H1 (cell line): ENCODE measurements around the gene DDX51. TPM values are rescaled to one million over a fixed set of nuclear protein-coding genes. Genes with fewer than 3 reads are reported as not detected.

Source experiments
- CTCF ChIA-PET: fragments of 300-600 bp; sonication (Branson Sonifier 250); formaldehyde crosslinking; loops from one replicate; lab custom pipeline; 2021; ENCODE audit not compliant: partially characterized antibody; lab: Charles Lee
- POLR2A ChIA-PET: fragments of 300-600 bp; sonication (Branson Sonifier 250); formaldehyde crosslinking; loops from one replicate; lab custom pipeline; 2021; ENCODE audit warnings: inconsistent platforms; ENCODE audit not compliant: partially characterized antibody; lab: Charles Lee
- DNase-seq, 2 experiments: peaks; one replicate each; pipeline versions ENCODE4 v3.0.0 to v3.0.0-alpha.2; 2010 to 2022; ENCODE audit warnings: low spot score in 2 of 2, low read depth in 1 of 2, mixed read lengths in 1 of 2
- FAIRE-seq: peaks from 2 replicates; lab custom pipeline; 2011; peaks lifted over from hg19 to GRCh38; lab: Jason Lieb, UNC
- H2AFZ ChIP-seq: 2 replicates; pipeline ENCODE4 v1.8.1; 2012; ENCODE audit warnings: low read length, inconsistent platforms
- H2AK5ac ChIP-seq: 2 replicates; pipeline ENCODE4 v1.6.1; 2013; ENCODE audit warnings: low read depth, low read length
- H2BK120ac ChIP-seq: replicated peaks from 2 replicates; pipeline ENCODE3; 2013; ENCODE audit warnings: low read depth, low read length, inconsistent platforms
- H2BK12ac ChIP-seq: 2 replicates; pipeline ENCODE4 v1.6.1; 2013; ENCODE audit warnings: low read depth, low read length
- H2BK15ac ChIP-seq: 2 replicates; pipeline ENCODE4 v1.6.1; 2013; ENCODE audit warnings: low read length
- H2BK20ac ChIP-seq: 2 replicates; pipeline ENCODE4 v1.6.1; 2013; ENCODE audit warnings: low read length
- H2BK5ac ChIP-seq: 2 replicates; pipeline ENCODE4 v1.6.1; 2013; ENCODE audit warnings: low read depth, low read length
- H3K14ac ChIP-seq: 2 replicates; pipeline ENCODE4 v1.6.1; 2013; ENCODE audit warnings: inconsistent platforms; ENCODE audit not compliant: insufficient read length
- H3K18ac ChIP-seq: 2 replicates; pipeline ENCODE4 v1.6.1; 2013; ENCODE audit warnings: low read length; ENCODE audit errors: extremely low read depth
- H3K23ac ChIP-seq: 2 replicates; pipeline ENCODE4 v1.6.1; 2013; ENCODE audit warnings: inconsistent platforms; ENCODE audit not compliant: insufficient read length
- H3K23me2 ChIP-seq: 2 replicates; pipeline ENCODE4 v1.6.1; 2013; ENCODE audit warnings: low read depth, low read length
- H3K27ac ChIP-seq: 2 replicates; pipeline ENCODE4 v1.6.1; 2011; ENCODE audit warnings: low read depth, low read length, inconsistent platforms
- H3K27me3 ChIP-seq, 4 experiments: replicated peaks in 1 of 4; 1 replicate in 1 of 4; 2 replicates in 3 of 4; pipeline versions ENCODE4 v1.6.1 to v1.8.1; 2011 to 2013; ENCODE audit warnings: low read length in 3 of 4, mild to moderate bottlenecking in 3 of 4, inconsistent platforms in 2 of 4, mixed read lengths in 2 of 4, moderate library complexity in 1 of 4; ENCODE audit not compliant: control insufficient read depth in 3 of 4, insufficient read depth in 3 of 4; ENCODE audit errors: extremely low read depth in 1 of 4
- H3K36me3 ChIP-seq, 4 experiments: 2 replicates each; pipeline versions ENCODE4 v1.6.1 to v1.8.1; 2011 to 2013; ENCODE audit warnings: mild to moderate bottlenecking in 4 of 4, low read length in 3 of 4, moderate library complexity in 2 of 4, control low read depth in 1 of 4, inconsistent platforms in 1 of 4; ENCODE audit not compliant: insufficient read depth in 4 of 4, control insufficient read depth in 2 of 4
- H3K4ac ChIP-seq: replicated peaks from 2 replicates; pipeline ENCODE3; 2013; ENCODE audit warnings: low read length, low read depth, mixed read lengths, inconsistent platforms; ENCODE audit not compliant: insufficient read length
- H3K4me1 ChIP-seq, 4 experiments: replicated peaks in 1 of 4; 1 replicate in 1 of 4; 2 replicates in 3 of 4; pipeline versions ENCODE4 v1.6.1 to v1.8.1; 2011 to 2013; ENCODE audit warnings: low read length in 3 of 4, inconsistent platforms in 2 of 4, mixed read lengths in 1 of 4; ENCODE audit not compliant: insufficient read depth in 4 of 4, control insufficient read depth in 3 of 4
- H3K4me2 ChIP-seq, 2 experiments: 2 replicates each; pipeline versions ENCODE4 v1.6.1 to v1.8.1; 2011 to 2013; ENCODE audit warnings: low read depth in 2 of 2, low read length in 2 of 2, control low read depth in 1 of 2, inconsistent platforms in 1 of 2, mild to moderate bottlenecking in 1 of 2; ENCODE audit not compliant: insufficient read depth in 1 of 2
- H3K4me3 ChIP-seq, 4 experiments: fragments of 200-600, 300-600 bp in 1 of 4; sonication (generic), shearing (Covaris generic), sonication (Bioruptor Twin) in 1 of 4; 2 replicates each; pipeline versions ENCODE4 v1.5.1 to v1.8.1; 2011 to 2016; ENCODE audit warnings: low read length in 4 of 4, low read depth in 3 of 4, control low read depth in 2 of 4, inconsistent platforms in 2 of 4, mild to moderate bottlenecking in 2 of 4, mixed read lengths in 1 of 4, moderate library complexity in 1 of 4; ENCODE audit not compliant: insufficient read depth in 2 of 4; ENCODE audit errors: extremely low read depth in 1 of 4
- H3K56ac ChIP-seq: replicated peaks from 2 replicates; pipeline ENCODE3; 2013; ENCODE audit warnings: low read depth, mild to moderate bottlenecking, mixed read lengths, low read length, inconsistent platforms; ENCODE audit not compliant: insufficient read length
- H3K79me1 ChIP-seq: 2 replicates; pipeline ENCODE4 v1.6.1; 2013; ENCODE audit warnings: low read depth, low read length, control low read depth
- H3K79me2 ChIP-seq, 2 experiments: 2 replicates each; pipeline versions ENCODE4 v1.6.1 to v1.8.1; 2012 to 2013; ENCODE audit warnings: low read length in 2 of 2, mild to moderate bottlenecking in 2 of 2, inconsistent platforms in 1 of 2; ENCODE audit not compliant: insufficient read depth in 2 of 2, control insufficient read depth in 1 of 2
- H3K9ac ChIP-seq, 4 experiments: replicated peaks in 1 of 4; 1 replicate in 1 of 4; 2 replicates in 3 of 4; pipeline versions ENCODE4 v1.6.1 to v1.8.1; 2011 to 2013; ENCODE audit warnings: low read depth in 3 of 4, low read length in 3 of 4, control low read depth in 2 of 4, mild to moderate bottlenecking in 2 of 4, moderate library complexity in 2 of 4, inconsistent platforms in 1 of 4; ENCODE audit errors: extremely low read depth in 1 of 4
- H3K9me3 ChIP-seq, 2 experiments: 2 replicates each; pipeline versions ENCODE4 v1.6.1 to v1.8.1; 2012 to 2013; ENCODE audit warnings: mild to moderate bottlenecking in 2 of 2, moderate library complexity in 2 of 2, control low read depth in 1 of 2, inconsistent platforms in 1 of 2, low read depth in 1 of 2, low read length in 1 of 2, mixed read lengths in 1 of 2; ENCODE audit not compliant: insufficient read depth in 2 of 2
- H4K20me1 ChIP-seq, 2 experiments: replicated peaks in 1 of 2; 2 replicates each; pipeline versions ENCODE3 to v1.8.1; 2011 to 2013; ENCODE audit warnings: inconsistent platforms in 2 of 2, low read length in 2 of 2, mild to moderate bottlenecking in 1 of 2; ENCODE audit not compliant: insufficient read depth in 2 of 2, control insufficient read depth in 1 of 2
- H4K5ac ChIP-seq: 2 replicates; pipeline ENCODE4 v1.6.1; 2013; ENCODE audit warnings: low read length, low read depth, mixed read lengths, inconsistent platforms; ENCODE audit not compliant: insufficient read length
- H4K8ac ChIP-seq: 2 replicates; pipeline ENCODE4 v1.8.0; 2013; ENCODE audit warnings: mild to moderate bottlenecking, moderate library complexity, low read length, inconsistent platforms; ENCODE audit not compliant: insufficient read depth; ENCODE audit errors: extremely low read depth
- H4K91ac ChIP-seq: replicated peaks from 2 replicates; pipeline ENCODE3; 2013; ENCODE audit warnings: low read length, mixed read lengths, inconsistent platforms; ENCODE audit not compliant: insufficient read length
- ATF2 ChIP-seq: IDR thresholded peaks from 2 replicates; pipeline ENCODE4 v1.6.1; 2012; ENCODE audit warnings: low read length, inconsistent platforms
- FOSL1 ChIP-seq: IDR thresholded peaks from 2 replicates; pipeline ENCODE4 v1.6.1; 2011; ENCODE audit warnings: mild to moderate bottlenecking, low read depth, low read length, moderate library complexity; ENCODE audit not compliant: insufficient read depth
- SIN3A ChIP-seq, 2 experiments: IDR thresholded peaks in 1 of 2; conservative IDR thresholded peaks in 1 of 2; 2 replicates each; pipeline ENCODE4 v1.6.1; 2011 to 2012; ENCODE audit warnings: low read length in 2 of 2, improper control_type of control experiment in 1 of 2, low read depth in 1 of 2, mild to moderate bottlenecking in 1 of 2
- WGBS, 2 experiments: shearing (Covaris generic) in 1 of 2; methylation state at CpG; one replicate each; pipeline versions ENCODE4 v1.1.6 to v1.1.7; 2013 to 2015; ENCODE audit warnings: low lambda C conversion rate in 2 of 2, mixed read lengths in 2 of 2, inconsistent platforms in 1 of 2, low coverage in 1 of 2, missing lambda C conversion rate in 1 of 2; ENCODE audit not compliant: insufficient replicate concordance in 2 of 2, insufficient coverage in 1 of 2, insufficient read length in 1 of 2; ENCODE audit errors: extremely low coverage in 1 of 2, missing lambda C conversion rate in 1 of 2; 5-methylcytosine and 5-hydroxymethylcytosine counted together
- polyA plus RNA-seq, 7 experiments: library from polyadenylated mRNA; depleted of rRNA in 3 of 7; stranded (reverse) in 5 of 7; unstranded in 2 of 7; fragments of >200 nt in 5 of 7; fragments of 200-250 nt in 2 of 7; gene quantifications; 1 replicate in 5 of 7; 2 replicates in 1 of 7; 4 replicates in 1 of 7; pipeline versions ENCODE4 v1.2.1 to v1.2.3, GENCODE V29; 2011 to 2013; ENCODE audit warnings: missing spikeins in 2 of 7, mixed read lengths in 2 of 7
- total RNA-seq: library from RNA; stranded (reverse); fragmentation: NEBNext Ultra II Directional; extraction: Animal tissue kit (Norgen Biotek cat#: 25700); gene quantifications from 2 replicates; pipeline ENCODE4 v1.2.1, GENCODE V29; 2021

DDX51 gene
- total and polyA plus RNA-seq, 2 of the 8 experiments (the other 6 are each of a cell fraction or from before 2014, with no cell fraction given): 11.2 to 24.4 TPM

DNA sequence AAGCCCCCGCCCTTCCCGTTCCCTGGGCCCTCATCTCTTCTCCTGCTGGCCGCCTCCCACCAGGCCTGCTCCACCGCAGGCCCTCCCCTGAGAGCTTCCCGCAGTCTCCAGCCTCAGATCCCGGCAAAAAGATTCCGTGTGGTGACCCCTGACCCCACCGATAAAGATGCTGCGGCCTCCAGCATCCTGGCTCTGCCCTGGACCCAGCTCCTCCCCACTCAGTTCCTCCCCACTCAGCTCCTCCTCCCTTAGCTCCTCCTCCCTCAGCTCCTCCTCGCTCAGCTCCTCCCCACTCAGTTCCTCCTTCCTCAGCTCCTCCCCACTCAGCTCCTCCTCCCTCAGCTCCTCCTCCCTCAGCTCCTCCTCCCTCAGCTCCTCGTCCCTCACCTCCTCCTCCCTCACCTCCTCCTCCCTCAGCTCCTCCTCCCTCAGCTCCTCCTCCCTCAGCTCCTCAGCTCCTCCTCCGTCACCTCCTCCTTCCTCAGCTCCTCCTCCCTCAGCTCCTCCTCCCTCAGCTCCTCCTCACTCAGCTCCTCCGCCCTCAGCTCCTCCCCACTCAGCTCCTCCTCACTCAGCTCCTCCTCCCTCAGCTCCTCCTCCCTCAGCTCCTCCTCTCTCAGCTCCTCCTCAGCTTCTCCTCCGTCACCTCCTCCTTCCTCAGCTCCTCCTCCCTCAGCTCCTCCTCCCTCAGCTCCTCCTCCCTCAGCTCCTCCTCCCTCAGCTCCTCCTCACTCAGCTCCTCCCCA lies 17.1 kb upstream of the DDX51 start:
- TF ChIP-seq FOSL1 (no peak), ATF2 (no peak), SIN3A (conservative IDR thresholded peaks at IDR 0.05 in 1 of 2, IDR thresholded peaks at IDR 0.05 in 1 of 2; ENCODE audit: low read depth in 1 of 2, low read length in 2 of 2) (no peak)
- ChIA-PET CTCF (interaction anchor here (0.7 to 2.8 kb wide), 14 partner anchors 9 to 321 kb away, joined by 3 to 9 read pairs (median 4); partner anchors contain the start of gene DDX51), POLR2A (interaction anchor here (0.6 to 2.1 kb wide), 5 partner anchors 14 to 55 kb away, joined by 3 to 10 read pairs (median 3); no protein-coding TSS in a partner anchor)
- Histone ChIP-seq H3K4me2 (no peak overlapping the region), H2BK120ac (no peak overlapping the region), H3K4ac (no peak overlapping the region), H2BK15ac (no peak overlapping the region), H4K8ac (no peak overlapping the region), H3K18ac (no peak overlapping the region), H3K23ac (no peak overlapping the region), H3K4me3 (no peak overlapping the region), H2AFZ (no peak overlapping the region), H2BK5ac (no peak overlapping the region), H2BK20ac (no peak overlapping the region), H3K14ac (no peak overlapping the region), H4K20me1 (peaks cover 0 to 24% of the 10 kb centered on the region in 2 experiments), H2AK5ac (no peak overlapping the region), H4K5ac (no peak overlapping the region), H3K27me3 (peaks cover 0 to 4% (median 2%) of the 10 kb centered on the region in 4 experiments; a peak in 4 of 7 replicates), H3K4me1 (no peaks in the 10 kb centered on the region; a peak in 1 of 7 replicates), H2BK12ac (no peak overlapping the region), H3K79me1 (peaks cover 8% of the 10 kb centered on the region; the same call in 1 of the 2 replicates), H3K27ac (no peak overlapping the region), H3K9me3 (peaks cover 0 to 17% of the 10 kb centered on the region in 2 experiments; a peak in 3 of 4 replicates), H3K36me3 (peaks cover 8 to 21% (median 16%) of the 10 kb centered on the region in 4 experiments; a peak in 4 of 8 replicates), H4K91ac (no peak overlapping the region), H3K9ac (no peak overlapping the region), H3K79me2 (peaks cover 0 to 3% of the 10 kb centered on the region in 2 experiments; a peak in 1 of 4 replicates), H3K56ac (no peak overlapping the region), H3K23me2 (peaks cover 27% of the 10 kb centered on the region)
- DNase-seq (no peak), FAIRE-seq (no peak)
- 81% methylated on average over 10 of the region's 14 CpGs; no CpG with 5 or more reads in 1 of the 2 experiments for WGBS, 2 experiments
